PFSK-1 (cell line): ENCODE results near the gene KIF26B.

Source experiments
- FOXP2 ChIP-seq: optimal IDR thresholded peaks from 2 replicates; pipeline ENCODE3; 2011; ENCODE audit warnings: borderline replicate concordance, control low read depth, inconsistent platforms; ENCODE audit not compliant: insufficient read depth; ENCODE audit errors: extremely low read length, extremely low read depth
- POLR2AphosphoS5 ChIP-seq: IDR thresholded peaks from 2 replicates; pipeline ENCODE4 v1.6.1; 2012; ENCODE audit warnings: low read depth, mild to moderate bottlenecking, control low read depth, low read length, moderate library complexity
- SIN3A ChIP-seq: IDR thresholded peaks from 2 replicates; pipeline ENCODE4 v1.6.1; 2012; ENCODE audit warnings: mild to moderate bottlenecking, low read length, moderate library complexity, borderline replicate concordance; ENCODE audit not compliant: insufficient read depth
- TF ChIP-seq, protein P1 (sequence below), 2 experiments: IDR thresholded peaks; 2 replicates each; pipeline versions ENCODE4 v1.6.1 to v1.8.0; 2011 to 2012; ENCODE audit warnings: low read depth in 2 of 2, low read length in 2 of 2, control low read depth in 1 of 2, inconsistent platforms in 1 of 2, mild to moderate bottlenecking in 1 of 2, moderate library complexity in 1 of 2; ENCODE audit not compliant: insufficient read depth in 1 of 2

DNA sequence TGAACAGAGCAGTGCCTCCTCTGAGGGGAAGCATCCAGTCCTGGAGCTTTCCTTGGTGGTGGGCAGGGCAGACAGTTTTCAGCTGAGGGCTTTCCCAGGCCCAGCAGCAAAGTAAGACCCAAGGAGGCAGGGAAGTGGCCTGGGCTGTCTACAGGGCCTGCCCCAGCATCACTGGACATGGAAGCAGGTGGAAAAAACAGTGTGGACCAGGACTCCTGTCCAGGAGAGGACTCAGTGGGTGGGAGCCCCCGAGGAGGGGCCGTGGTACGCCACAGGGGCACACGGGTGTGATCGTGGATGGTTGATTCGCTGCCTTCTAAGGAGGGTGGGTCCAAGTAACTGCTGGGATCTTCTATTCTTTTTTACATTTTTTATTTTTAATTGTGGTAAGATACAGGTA, 387.6 kb downstream of the KIF26B start:
- TF ChIP-seq, protein P1, sequence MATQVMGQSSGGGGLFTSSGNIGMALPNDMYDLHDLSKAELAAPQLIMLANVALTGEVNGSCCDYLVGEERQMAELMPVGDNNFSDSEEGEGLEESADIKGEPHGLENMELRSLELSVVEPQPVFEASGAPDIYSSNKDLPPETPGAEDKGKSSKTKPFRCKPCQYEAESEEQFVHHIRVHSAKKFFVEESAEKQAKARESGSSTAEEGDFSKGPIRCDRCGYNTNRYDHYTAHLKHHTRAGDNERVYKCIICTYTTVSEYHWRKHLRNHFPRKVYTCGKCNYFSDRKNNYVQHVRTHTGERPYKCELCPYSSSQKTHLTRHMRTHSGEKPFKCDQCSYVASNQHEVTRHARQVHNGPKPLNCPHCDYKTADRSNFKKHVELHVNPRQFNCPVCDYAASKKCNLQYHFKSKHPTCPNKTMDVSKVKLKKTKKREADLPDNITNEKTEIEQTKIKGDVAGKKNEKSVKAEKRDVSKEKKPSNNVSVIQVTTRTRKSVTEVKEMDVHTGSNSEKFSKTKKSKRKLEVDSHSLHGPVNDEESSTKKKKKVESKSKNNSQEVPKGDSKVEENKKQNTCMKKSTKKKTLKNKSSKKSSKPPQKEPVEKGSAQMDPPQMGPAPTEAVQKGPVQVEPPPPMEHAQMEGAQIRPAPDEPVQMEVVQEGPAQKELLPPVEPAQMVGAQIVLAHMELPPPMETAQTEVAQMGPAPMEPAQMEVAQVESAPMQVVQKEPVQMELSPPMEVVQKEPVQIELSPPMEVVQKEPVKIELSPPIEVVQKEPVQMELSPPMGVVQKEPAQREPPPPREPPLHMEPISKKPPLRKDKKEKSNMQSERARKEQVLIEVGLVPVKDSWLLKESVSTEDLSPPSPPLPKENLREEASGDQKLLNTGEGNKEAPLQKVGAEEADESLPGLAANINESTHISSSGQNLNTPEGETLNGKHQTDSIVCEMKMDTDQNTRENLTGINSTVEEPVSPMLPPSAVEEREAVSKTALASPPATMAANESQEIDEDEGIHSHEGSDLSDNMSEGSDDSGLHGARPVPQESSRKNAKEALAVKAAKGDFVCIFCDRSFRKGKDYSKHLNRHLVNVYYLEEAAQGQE (IDR thresholded peaks at IDR 0.05; ENCODE audit: insufficient read depth in 1 of 2, low read depth in 2 of 2, low read length in 2 of 2) = no peak
- TF ChIP-seq POLR2AphosphoS5 (no peak), SIN3A (no peak), FOXP2 (no peak)
